HUES6 (cell line): ENCODE data around the gene SYCE3.

Experiments
- H3K27ac ChIP-seq: 2 replicates; pipeline ENCODE4 v1.7.0; 2013; ENCODE audit warnings: low read depth, mild to moderate bottlenecking, low read length, inconsistent platforms
- H3K27me3 ChIP-seq: 2 replicates; pipeline ENCODE4 v1.6.1; 2013; ENCODE audit warnings: low read length; ENCODE audit not compliant: control insufficient read depth, insufficient read depth
- H3K36me3 ChIP-seq: 2 replicates; pipeline ENCODE4 v1.6.1; 2013; ENCODE audit warnings: low read length; ENCODE audit not compliant: control insufficient read depth, insufficient read depth
- H3K4me1 ChIP-seq: 2 replicates; pipeline ENCODE4 v1.6.1; 2013; ENCODE audit warnings: low read length; ENCODE audit not compliant: control insufficient read depth, insufficient read depth
- H3K4me3 ChIP-seq: 2 replicates; pipeline ENCODE4 v1.5.1; 2013; ENCODE audit warnings: low read depth, low read length
- H3K9ac ChIP-seq: one replicate; pipeline ENCODE4 v1.6.1; 2013; ENCODE audit warnings: mild to moderate bottlenecking, low read length
- H3K9me3 ChIP-seq: 2 replicates; pipeline ENCODE4 v1.6.1; 2013; ENCODE audit warnings: low read depth, low read length; ENCODE audit not compliant: control insufficient read depth, insufficient read depth

SYCE3 gene

DNA sequence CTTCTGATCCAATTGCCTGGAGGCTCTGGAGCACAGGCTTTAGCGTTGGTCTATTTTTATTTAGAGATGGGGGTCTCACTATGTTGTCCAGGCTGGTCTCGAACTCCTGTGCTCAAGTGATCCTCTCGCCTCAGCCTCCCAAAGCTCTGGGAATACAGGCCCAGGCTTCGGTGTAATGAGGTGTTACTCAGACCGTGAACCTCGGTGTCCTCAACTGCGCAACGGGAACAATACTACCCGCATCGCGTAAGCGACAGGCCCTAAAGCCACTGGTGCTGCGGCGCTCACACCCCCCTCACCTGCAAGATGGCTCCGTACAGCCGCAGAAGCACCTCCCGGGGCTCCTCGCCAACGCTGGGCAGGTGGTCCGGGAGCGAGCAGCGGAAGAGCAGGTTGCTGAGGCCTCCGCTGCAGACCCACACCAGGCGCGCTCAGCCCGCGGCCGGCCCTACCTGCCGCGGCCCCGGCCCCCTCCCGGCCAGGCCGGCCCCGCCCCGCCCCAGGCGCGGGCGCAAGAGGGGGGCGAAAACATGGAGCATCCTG is 19.3 kb upstream of the SYCE3 start:
- Histone ChIP-seq H3K27ac (peak overlapping the region; percentile 97; the same call in 1 of the 2 replicates), H3K4me1 (peaks cover 6% of the 10 kb centered on the region; the same call in 1 of the 2 replicates), H3K36me3 (peaks cover 26% of the 10 kb centered on the region), H3K9ac (peak overlapping the region; percentile 93), H3K9me3 (no peaks in the 10 kb centered on the region), H3K4me3 (peak overlapping the region; percentile 88), H3K27me3 (no peaks in the 10 kb centered on the region)

DNA sequence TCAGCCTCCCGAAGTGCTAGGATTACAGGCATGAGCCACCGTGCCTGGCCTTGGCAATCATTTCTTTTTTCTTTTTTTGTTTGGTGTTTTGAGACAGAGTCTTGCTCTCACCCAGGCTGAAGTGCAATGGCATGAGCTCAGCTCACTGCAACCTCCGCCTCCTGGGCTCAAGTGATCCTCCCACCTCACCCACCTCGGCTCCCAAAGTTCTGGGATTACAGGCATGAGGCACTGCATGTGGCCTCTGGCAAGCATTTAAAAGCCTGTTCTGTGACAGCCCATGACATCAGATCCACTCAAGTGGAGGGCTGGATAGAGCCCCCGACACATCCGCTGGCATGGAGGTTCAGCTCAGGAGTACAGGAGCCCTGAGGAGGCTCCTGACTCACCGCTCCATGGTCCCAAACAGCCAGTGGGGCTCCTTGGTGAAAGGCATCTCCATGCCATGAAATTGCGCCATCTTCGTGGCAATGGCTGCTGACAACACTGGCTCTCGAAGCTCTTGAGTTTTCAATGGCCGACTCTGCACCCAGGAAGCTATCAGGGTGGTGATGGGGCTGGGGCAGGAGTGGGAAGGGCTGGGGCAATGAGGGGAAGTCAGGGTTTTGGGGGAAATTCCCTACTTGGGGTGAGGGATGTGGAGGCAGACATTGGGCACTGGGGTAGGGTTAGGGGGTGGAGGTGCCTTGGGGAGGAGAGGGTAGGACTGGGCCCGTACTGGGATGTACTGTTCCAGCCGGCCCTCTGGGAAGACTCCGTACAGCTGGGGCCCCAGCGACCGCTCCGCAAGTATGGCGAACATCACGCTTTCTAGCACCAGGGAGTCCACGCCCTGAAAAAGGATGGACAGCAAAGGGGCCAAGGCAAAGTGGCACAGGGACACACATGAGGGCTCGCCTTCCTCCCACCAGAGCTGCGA is 18.6 kb upstream of the SYCE3 start:
- no peak overlapping the region for H3K27ac ChIP-seq
- peaks cover 27% of the 10 kb centered on the region for H3K36me3 ChIP-seq
- H3K9me3 ChIP-seq: no peaks in the 10 kb centered on the region
- peak overlapping the region; percentile 93 for H3K9ac ChIP-seq
- no peaks in the 10 kb centered on the region for H3K27me3 ChIP-seq
- peak overlapping the region; percentile 88 for H3K4me3 ChIP-seq
- peaks cover 6% of the 10 kb centered on the region; the same call in 1 of the 2 replicates for H3K4me1 ChIP-seq

DNA sequence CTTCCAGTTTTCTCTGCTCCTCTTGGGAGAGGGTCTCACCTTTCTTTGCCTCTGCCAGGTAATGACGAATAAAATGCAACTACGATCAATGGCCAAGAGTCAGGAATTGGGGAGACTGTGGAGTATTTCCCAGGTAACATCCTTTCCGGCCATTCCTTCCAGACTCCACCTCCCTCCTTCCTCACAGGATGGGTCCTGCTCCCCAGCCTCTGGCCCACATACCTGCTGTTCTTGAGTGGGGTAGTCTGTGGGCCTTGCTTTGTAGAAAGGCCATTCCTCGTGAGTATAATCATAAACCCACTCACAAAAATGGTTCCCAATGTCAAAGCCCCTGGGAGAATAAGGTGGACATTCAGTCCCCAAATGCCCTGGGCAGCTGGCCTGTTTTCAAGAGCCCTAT is 17.0 kb upstream of the SYCE3 start:
- Histone ChIP-seq H3K4me3 (no peak overlapping the region), H3K4me1 (peaks cover 6% of the 10 kb centered on the region; the same call in 1 of the 2 replicates), H3K27me3 (no peaks in the 10 kb centered on the region), H3K9me3 (no peaks in the 10 kb centered on the region), H3K36me3 (peaks cover 32% of the 10 kb centered on the region), H3K27ac (no peak overlapping the region), H3K9ac (no peak overlapping the region)

DNA sequence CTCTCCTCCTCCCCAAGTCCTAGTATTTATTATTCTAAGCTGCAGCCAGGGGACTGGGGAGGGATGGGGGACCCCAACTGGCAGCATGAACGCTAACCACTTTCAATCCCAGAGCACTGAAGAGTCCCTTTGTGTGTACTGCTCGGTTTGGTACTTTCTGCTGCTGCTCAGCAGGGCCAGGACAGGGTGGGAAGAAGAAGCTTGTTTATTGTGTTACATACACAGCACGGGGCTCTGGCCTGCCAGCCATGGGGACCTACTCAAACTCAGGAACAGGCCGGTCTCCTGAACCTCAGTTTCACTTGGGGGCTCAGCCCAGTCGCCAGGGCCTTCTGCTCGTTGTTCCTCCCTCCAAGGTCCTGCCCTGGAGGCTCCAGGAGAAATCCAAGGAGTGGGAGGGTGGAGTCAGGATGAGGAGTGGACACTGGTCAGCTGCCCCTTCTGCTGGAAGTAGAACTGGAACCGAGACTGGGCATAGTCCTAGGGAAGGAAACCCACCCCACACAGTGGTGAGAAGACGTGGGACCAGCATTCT is 16.1 kb upstream of the SYCE3 start:
- Histone ChIP-seq H3K27ac (no peak overlapping the region), H3K4me1 (peaks cover 6% of the 10 kb centered on the region; the same call in 1 of the 2 replicates), H3K36me3 (peaks cover 40% of the 10 kb centered on the region), H3K4me3 (no peak overlapping the region), H3K9me3 (no peaks in the 10 kb centered on the region), H3K9ac (no peak overlapping the region), H3K27me3 (no peaks in the 10 kb centered on the region)

DNA sequence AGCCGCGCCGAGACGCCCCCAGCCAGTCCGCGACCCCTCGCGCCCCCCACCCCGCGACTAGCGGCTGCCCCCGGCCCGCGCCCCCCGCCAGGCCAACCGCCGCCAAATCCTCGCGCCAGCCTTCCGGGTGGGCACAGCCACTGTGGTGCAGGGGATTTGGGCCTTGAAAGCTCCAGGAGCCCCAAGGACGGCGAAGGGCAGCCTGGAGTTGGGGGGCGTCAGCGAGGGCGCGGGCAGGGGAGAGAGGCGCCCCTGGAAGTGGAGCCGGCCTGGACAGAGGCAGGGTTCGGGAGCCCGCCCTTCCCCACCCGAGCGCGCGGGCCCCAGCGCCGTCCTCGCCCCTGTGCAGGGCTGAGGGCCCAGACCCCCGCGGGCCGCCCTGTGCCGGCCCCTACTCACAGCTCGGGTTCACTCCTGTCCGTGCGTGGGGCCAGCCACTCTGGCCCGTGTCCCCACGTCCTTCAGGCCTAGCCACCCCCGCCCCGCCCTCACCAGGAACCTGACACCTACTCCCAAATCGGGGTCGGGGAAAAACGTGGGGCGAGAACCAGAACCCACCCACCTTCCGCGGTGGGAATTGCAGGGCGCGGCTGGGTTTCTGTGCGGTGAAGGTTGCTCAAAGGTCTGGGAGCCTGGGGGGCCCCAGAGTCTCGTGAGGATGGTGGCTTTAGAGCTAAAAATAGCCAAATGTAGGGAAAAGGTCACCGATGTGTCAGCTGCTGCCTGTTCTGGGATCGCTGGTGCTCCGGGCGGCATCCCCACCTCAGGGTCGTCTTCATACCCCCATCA is 15.5 kb upstream of the SYCE3 start, which contains the start of gene CPT1B:
TSS of gene CPT1B (minus strand) at position 441 of the 789 bp plus-strand sequence. CDS start 512 bp downstream, outside the sequence.
- peaks cover 4% of the 10 kb centered on the region; the same call in 1 of the 2 replicates for H3K4me1 ChIP-seq
- H3K4me3 ChIP-seq: no peak within 1 kb of the TSS
- no peaks in the 10 kb centered on the region for H3K27me3 ChIP-seq
- peaks cover 47% of the 10 kb centered on the region for H3K36me3 ChIP-seq
- no peaks in the 10 kb centered on the region for H3K9me3 ChIP-seq
- H3K27ac ChIP-seq: no peak within 1 kb of the TSS
- H3K9ac ChIP-seq: no peak within 1 kb of the TSS

DNA sequence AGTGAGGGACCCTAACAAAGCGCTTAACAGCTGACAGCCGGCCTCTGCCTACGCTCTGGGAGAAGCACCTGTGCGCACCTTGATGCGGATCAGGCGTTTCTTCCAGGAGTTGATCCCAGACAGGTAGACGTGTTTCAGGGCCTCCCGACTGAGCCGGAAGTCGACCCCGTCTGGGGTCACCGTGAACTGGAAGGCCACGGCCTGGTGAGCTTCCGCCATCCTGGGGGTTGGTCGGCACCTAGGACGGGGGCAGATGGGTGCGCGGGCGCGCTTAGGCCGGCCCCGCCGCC is 14.9 kb upstream of the SYCE3 start:
- no peaks in the 10 kb centered on the region for H3K9me3 ChIP-seq
- H3K36me3 ChIP-seq: peaks cover 52% of the 10 kb centered on the region
- H3K4me1 ChIP-seq: peaks cover 4% of the 10 kb centered on the region; the same call in 1 of the 2 replicates
- H3K4me3 ChIP-seq: no peak overlapping the region
- H3K27ac ChIP-seq: no peak overlapping the region
- no peak overlapping the region for H3K9ac ChIP-seq
- no peaks in the 10 kb centered on the region for H3K27me3 ChIP-seq

DNA sequence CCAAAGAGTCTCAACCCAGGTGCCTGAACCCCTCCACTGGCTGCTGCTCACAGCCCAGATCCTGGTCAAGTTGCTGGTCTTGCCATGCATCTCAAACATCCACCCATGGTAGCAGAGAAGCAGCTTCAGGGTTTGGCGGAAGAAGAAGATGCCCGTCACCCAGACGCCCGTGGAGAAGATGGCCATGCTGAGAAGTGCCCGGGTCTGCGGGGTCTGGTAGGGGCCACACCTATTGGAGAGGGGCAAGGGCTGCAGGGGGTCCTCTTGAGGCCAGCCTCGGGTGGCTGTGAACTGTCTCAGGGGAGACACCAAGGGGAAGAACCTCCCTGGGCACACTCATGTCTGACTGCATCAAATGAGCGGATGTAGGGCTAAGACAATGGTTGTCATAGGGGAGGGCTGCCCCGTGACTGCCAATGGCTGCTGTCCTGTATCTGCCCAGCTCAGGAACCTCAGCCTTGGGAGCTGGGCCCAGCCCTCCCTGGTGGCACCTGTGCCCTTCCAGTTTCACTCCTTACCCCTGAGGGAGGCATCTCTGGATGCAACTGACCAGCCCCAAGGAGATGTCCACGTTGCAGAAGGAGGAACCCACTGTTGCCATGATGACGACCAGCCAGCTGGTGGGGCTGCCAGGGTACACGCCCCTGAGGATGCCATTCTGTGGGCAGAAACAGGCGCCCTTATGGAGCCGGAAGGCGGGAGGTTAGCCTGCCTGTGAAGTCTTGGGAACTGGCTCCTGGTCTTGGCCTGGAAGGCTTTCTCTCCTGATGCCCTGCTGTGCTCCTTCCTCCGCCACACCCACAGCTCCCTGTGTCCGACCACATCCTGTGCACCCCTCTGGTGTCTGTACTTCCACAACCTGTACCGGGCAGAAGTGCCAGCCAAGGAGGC is 14.3 kb upstream of the SYCE3 start:
- H3K4me1 ChIP-seq: peaks cover 4% of the 10 kb centered on the region; the same call in 1 of the 2 replicates
- no peak overlapping the region for H3K9ac ChIP-seq
- no peak overlapping the region for H3K4me3 ChIP-seq
- H3K27me3 ChIP-seq: no peaks in the 10 kb centered on the region
- H3K36me3 ChIP-seq: peaks cover 57% of the 10 kb centered on the region
- H3K9me3 ChIP-seq: no peaks in the 10 kb centered on the region
- no peak overlapping the region for H3K27ac ChIP-seq

DNA sequence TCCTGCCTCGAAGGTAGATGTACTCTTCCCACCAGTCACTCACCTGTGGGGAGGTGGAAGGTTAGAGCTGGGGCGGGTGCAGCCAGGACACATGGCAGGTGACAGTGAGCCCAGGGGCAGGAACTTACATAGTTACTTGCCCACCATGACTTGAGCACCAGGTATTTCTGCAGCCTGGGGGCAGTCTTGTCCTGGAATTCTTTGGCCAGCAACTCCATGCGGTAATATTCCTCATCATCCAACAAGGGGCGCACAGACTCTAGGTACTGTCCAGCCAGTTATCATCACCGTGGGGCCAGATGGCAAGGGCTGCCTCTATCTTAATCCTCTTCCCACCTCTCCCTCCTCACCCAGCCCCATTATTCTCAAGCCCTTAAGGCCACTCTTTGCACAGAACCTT is 13.4 kb upstream of the SYCE3 start:
- Histone ChIP-seq H3K27ac (no peak overlapping the region), H3K36me3 (peaks cover 63% of the 10 kb centered on the region), H3K9ac (no peak overlapping the region), H3K9me3 (no peaks in the 10 kb centered on the region), H3K27me3 (no peaks in the 10 kb centered on the region), H3K4me1 (no peaks in the 10 kb centered on the region), H3K4me3 (no peak overlapping the region)

DNA sequence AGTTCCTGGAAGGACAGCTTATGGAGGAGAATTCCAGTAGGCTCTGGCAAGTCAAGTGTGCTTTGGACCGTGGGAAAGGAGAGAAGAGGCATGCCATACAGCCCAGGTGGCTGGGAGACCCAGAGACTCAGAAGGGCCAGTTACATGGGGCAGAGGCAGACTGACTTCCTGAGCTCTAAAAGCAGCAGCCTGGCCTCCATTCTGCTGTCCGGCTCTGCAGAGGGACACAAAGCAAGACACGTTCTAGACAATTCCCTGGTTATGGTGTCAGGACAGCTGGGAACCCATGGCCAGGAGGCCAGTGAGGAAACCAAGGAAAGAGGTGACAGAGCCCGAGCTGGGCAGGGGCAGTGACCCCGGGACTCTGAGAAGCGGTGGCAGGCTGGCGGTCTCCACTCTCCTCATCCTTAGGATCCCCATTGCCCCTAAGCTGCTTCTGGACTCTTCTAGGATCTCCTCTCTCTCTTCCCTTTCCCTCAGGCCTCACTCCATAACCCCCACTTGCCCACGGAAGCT is 12.8 kb upstream of the SYCE3 start:
- Histone ChIP-seq H3K36me3 (peaks cover 65% of the 10 kb centered on the region), H3K27ac (no peak overlapping the region), H3K9ac (no peak overlapping the region), H3K9me3 (no peaks in the 10 kb centered on the region), H3K4me1 (no peaks in the 10 kb centered on the region), H3K4me3 (no peak overlapping the region), H3K27me3 (no peaks in the 10 kb centered on the region)

DNA sequence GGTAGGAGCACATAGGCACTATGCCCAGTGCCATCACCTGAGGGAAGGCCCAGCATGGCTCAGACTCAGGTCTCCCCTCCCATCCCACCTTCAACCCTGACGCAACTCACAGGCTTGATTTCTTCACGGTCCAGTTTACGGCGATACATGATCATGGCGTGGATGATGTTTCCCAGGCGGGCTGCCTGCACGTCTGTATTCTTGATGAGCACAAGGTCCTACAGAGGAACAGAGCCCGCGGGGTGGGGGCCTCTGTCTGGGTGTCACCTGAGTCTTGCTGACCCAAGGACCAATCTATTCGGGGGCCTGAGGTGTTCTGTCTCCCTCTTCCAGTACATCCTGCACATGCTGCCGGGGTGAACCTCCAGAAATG is 11.7 kb upstream of the SYCE3 start:
- H3K27me3 ChIP-seq: no peaks in the 10 kb centered on the region
- no peak overlapping the region for H3K4me3 ChIP-seq
- no peak overlapping the region for H3K9ac ChIP-seq
- no peaks in the 10 kb centered on the region for H3K4me1 ChIP-seq
- peaks cover 65% of the 10 kb centered on the region for H3K36me3 ChIP-seq
- no peak overlapping the region for H3K27ac ChIP-seq
- H3K9me3 ChIP-seq: no peaks in the 10 kb centered on the region
